Fibroblast of pulmonary artery (primary cell): ENCODE data around the gene CEACAM3.
"Not testable (repeated sequence)": the region's sequence is repeated elsewhere in the genome, so short reads cannot be mapped to it uniquely, and the experiment has no call there.

Experiments
- DNase-seq: peaks from one replicate; pipeline ENCODE4 v3.0.0-alpha.2; 2010; ENCODE audit warnings: low read depth
- H3K4me3 ChIP-seq: replicated peaks from 2 replicates; pipeline ENCODE4 v1.5.1; 2011; ENCODE audit warnings: low read depth, mild to moderate bottlenecking, control low read depth, low read length, moderate library complexity
- TF ChIP-seq, protein P1 (sequence below): IDR thresholded peaks from 2 replicates; pipeline ENCODE4 v1.5.1; 2011; ENCODE audit warnings: mild to moderate bottlenecking, control low read depth, low read length, inconsistent platforms; ENCODE audit errors: missing control alignments

CEACAM3 gene

DNA sequence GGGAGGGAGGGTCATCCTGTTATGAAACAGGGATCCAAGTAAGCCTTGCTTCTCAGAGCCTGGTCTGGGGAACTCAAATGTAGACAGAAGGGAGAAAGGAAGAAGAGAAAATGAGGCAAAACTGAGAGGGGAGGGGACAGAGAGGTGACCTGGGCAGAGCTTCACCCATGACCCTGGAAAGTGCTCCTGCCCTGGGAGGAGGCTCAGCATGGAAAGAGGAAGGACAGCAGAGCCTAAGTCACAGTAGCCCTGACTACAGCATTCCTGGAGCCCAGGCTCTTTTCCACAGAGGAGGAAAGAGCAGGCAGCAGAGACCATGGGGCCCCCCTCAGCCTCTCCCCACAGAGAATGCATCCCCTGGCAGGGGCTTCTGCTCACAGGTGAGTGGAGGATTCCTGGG is at the start of gene CEACAM3:
CEACAM3 (plus strand) TSS at position 226 of the 400 bp plus-strand sequence; CDS start at position 317, 91 bp downstream.
- TF ChIP-seq, protein P1, sequence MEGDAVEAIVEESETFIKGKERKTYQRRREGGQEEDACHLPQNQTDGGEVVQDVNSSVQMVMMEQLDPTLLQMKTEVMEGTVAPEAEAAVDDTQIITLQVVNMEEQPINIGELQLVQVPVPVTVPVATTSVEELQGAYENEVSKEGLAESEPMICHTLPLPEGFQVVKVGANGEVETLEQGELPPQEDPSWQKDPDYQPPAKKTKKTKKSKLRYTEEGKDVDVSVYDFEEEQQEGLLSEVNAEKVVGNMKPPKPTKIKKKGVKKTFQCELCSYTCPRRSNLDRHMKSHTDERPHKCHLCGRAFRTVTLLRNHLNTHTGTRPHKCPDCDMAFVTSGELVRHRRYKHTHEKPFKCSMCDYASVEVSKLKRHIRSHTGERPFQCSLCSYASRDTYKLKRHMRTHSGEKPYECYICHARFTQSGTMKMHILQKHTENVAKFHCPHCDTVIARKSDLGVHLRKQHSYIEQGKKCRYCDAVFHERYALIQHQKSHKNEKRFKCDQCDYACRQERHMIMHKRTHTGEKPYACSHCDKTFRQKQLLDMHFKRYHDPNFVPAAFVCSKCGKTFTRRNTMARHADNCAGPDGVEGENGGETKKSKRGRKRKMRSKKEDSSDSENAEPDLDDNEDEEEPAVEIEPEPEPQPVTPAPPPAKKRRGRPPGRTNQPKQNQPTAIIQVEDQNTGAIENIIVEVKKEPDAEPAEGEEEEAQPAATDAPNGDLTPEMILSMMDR: no peak
- H3K4me3 ChIP-seq: no peak within 1 kb of the TSS
- DNase-seq: no peak

DNA sequence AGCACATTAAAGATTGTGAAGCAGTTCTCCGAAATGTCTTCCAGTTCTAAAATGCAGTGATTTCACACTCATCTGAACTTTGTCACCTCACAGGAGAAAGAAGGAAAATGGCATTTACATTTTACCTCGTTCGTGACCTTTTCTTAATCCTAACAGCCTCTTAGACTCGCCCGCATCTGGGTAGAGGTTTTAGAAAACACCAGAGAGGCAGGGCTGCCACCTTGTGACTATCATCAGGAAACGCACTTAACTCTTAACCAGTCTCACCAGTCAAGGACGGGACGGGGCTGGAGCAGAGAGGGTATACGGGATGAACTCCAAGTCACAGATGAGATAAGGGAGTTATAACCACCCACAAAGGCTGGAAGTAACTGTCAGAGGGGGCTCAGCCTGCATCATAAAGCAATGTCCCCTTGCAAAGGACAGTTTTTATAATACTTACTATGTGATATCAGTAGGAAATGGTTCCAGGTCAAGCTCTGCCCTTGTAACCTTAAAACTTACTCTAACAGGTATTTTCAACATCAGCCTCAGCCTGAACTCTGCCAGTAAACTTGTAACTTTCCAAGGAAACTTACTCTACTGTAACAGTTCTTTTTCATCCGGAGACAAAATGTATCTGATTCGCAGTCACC is 49.7 kb upstream of the CEACAM3 start:
- TF ChIP-seq, protein P1: peak; percentile 61
- H3K4me3 ChIP-seq: no peak overlapping the region
- DNase-seq: peak; percentile 60

DNA sequence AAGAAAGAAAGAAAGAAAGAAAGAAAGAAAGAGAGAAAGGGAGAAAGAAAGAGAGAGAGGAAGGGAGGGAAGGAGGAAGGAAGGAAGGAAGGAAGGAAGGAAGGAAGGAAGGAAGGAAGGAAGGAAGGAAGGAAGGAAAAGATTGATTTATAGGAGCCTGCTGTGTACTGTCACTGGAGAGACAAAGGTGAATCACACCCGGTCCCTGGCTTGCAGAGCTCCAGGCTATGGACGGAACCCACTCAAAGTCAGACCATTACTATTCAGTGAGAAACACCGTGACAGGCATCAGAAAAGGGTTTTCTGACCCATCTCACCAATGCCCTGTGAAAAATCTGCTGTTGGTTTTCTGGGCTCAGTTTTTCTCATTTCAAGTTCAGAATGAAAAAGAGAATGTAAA is 48.4 kb upstream of the CEACAM3 start:
- no peak for DNase-seq
- TF ChIP-seq, protein P1: no peak
- no peak overlapping the region for H3K4me3 ChIP-seq

DNA sequence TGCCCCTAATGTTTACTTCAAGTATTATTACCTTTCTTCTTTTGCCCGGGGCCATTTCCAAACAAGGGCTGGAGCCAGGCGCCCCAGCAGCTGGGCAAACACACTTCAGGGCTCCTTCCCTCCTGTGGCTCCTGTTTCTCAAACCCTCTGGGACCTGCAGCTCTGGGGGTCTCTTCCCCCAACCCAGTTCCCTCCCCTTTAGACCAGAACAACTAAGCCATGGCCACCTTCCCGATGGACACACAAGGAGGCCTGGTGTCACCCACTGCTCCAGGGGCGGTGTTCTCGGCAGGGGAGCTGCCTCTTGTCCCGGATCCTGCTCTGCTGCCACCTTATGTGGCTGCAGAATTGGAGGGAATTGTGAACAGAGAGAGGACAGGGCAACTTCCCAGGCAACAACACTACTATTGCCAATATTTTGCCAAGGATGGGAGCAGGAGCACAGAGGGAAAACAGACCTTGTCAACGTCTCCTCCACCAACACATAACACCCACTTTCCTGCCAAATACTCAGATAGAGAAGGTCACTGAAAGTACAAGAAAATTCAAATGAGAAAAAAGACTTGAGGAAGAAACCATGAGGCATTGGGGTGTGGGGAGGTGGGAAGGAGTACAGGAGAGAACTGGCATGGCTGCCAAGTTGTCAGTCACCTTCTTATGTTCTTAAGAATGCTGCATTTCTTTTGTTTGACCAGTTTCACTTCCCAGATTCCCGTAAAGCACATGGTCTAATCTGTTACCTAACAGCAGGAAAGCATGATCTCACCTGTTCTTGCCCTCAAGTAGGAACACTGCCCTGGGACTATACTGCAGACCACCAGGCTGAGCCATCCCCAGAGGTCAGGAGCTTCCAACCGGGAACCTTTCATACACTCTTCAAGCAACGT is 45.9 kb upstream of the CEACAM3 start:
- not testable (repeated sequence) for H3K4me3 ChIP-seq, DNase-seq

DNA sequence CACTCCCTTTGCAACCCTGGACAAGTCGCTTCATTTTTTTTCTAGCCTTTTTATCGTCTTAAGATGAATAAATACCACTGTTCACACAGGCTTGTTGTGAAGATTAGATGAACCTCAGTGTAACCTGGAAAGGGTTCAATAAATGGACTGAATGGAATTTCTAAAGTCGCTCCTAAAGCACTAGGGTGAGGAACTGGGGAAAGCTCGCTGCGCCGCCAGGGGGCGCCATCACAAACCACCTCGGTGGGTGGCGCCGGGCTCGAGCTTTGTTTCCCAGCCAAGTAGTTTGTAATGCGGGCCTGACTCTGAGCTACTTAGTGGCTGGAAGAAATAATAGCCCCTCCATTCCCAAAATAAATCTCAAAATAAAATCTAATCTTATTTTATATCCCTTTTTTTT is 43.2 kb upstream of the CEACAM3 start:
- TF ChIP-seq, protein P1: peak; percentile 57
- peak; percentile 22 for DNase-seq

DNA sequence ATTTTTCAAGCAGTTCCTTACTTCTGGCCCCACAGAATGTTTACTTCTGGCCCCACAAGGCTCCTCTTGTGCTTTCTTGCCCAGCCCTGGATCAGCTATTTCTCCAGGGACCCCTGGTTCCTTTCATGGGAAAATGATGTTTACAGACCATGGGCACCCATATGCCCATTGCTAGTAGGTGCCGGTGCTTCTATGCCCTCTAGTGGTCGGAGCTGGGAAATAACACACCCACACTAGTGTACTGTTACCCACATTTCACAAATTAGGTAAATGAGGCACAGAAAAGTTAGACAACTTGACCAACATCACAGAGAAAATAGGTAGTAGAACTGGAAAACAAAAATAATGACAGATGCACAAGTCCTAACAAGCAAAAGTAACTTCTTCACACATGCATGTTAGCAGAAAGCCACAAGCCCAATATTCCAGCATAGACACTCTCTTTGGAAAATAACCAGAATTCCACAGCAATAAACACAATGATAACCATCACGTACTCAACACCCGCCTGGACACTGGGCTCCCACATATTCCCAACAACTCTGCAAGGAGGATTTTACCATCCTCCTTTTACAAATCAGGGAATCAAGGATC is 42.4 kb upstream of the CEACAM3 start:
- DNase-seq: peak; percentile 26
- TF ChIP-seq, protein P1: peak; percentile 78
- H3K4me3 ChIP-seq: no peak overlapping the region

More for the DNA sequence above, 43.2 kb upstream of the CEACAM3 start:
- H3K4me3 ChIP-seq: no peak overlapping the region

DNA sequence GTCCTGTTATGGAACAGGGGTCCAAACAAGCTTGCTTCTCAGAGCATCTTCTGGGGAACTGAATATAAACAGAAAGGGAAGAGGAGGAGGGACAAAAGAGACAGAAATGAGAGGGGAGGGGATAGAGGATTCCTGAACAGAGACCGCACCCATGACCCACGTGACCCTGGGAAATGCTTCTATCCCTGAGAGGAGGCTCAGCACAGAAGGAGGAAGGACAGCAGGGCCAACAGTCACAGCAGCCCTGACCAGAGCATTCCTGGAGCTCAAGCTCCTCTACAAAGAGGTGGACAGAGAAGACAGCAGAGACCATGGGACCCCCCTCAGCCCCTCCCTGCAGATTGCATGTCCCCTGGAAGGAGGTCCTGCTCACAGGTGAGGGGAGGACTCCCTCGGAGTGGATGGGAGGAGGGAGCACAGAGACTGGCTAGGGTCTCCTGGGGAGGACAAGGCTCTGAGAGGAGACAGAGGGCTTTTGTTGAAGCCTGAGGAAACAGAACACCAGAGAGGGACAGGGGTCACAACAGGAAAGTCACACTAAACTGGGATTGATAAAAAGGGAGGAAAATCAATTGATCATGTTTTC is 41.0 kb upstream of the CEACAM3 start, which contains the start of gene CEACAM6:
CEACAM6 (plus strand) TSS at position 203 of the 586 bp plus-strand sequence; CDS start at position 312, 109 bp downstream.
- TF ChIP-seq, protein P1: no peak
- DNase-seq: no peak
- H3K4me3 ChIP-seq: no peak within 1 kb of the TSS
